ENCODE measurements around the gene PCDHGA7. TPM values are rescaled to one million over a fixed set of nuclear protein-coding genes. Genes with fewer than 3 reads are reported as not detected.

Gene PCDHGA7
- total RNA-seq, 1 experiment from 2014 or later: 1.6 TPM

DNA sequence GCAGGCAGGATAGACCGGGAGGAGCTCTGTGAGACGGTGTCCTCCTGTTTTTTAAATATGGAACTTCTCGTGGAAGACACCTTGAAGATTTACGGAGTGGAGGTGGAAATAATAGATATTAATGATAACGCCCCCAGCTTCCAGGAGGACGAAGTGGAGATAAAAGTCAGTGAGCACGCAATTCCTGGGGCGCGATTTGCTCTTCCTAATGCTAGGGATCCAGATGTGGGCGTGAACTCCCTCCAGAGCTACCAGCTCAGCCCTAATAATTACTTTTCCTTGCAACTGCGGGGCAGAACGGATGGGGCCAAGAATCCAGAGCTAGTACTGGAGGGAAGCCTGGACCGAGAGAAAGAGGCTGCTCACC lies 38.9 kb downstream of the PCDHGA7 start (continued):
- TF ChIP-seq, protein P1, sequence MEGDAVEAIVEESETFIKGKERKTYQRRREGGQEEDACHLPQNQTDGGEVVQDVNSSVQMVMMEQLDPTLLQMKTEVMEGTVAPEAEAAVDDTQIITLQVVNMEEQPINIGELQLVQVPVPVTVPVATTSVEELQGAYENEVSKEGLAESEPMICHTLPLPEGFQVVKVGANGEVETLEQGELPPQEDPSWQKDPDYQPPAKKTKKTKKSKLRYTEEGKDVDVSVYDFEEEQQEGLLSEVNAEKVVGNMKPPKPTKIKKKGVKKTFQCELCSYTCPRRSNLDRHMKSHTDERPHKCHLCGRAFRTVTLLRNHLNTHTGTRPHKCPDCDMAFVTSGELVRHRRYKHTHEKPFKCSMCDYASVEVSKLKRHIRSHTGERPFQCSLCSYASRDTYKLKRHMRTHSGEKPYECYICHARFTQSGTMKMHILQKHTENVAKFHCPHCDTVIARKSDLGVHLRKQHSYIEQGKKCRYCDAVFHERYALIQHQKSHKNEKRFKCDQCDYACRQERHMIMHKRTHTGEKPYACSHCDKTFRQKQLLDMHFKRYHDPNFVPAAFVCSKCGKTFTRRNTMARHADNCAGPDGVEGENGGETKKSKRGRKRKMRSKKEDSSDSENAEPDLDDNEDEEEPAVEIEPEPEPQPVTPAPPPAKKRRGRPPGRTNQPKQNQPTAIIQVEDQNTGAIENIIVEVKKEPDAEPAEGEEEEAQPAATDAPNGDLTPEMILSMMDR (IDR thresholded peaks at IDR 0.05): no peak
- TF ChIP-seq, protein P2, sequence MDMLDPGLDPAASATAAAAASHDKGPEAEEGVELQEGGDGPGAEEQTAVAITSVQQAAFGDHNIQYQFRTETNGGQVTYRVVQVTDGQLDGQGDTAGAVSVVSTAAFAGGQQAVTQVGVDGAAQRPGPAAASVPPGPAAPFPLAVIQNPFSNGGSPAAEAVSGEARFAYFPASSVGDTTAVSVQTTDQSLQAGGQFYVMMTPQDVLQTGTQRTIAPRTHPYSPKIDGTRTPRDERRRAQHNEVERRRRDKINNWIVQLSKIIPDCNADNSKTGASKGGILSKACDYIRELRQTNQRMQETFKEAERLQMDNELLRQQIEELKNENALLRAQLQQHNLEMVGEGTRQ (CRISPR knock-in tag; IDR thresholded peaks at IDR 0.05): no peak

DNA sequence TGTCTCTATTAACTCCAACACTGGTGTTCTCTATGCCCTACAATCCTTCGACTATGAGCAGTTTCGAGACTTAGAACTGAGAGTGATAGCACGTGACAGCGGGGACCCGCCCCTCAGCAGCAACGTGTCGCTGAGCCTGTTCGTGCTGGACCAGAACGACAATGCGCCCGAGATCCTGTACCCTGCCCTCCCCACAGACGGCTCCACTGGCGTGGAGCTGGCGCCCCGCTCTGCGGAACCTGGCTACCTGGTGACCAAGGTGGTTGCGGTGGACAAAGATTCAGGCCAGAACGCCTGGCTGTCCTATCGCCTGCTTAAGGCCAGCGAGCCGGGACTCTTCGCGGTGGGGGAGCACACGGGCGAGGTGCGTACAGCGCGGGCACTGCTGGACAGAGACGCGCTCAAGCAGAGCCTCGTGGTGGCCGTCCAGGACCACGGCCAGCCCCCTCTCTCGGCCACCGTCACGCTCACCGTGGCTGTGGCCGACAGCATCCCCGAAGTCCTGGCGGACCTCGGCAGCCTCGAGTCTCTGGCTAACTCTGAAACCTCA lies 40.3 kb downstream of the PCDHGA7 start:
- peaks cover 40% of the 10 kb centered on the region for H3K9me3 Mint-ChIP-seq
- ChIA-PET POLR2A (no interaction called here), CTCF (interaction anchor here (0.7 to 3.6 kb wide), 7 partner anchors 10 to 135 kb away, joined by 3 to 131 read pairs (median 7); partner anchors contain the start of genes PCDHGA10 and PCDHGB3)
- H3K4me3 Mint-ChIP-seq: no peak overlapping the region
- H3K27ac Mint-ChIP-seq: no peak overlapping the region
- ATAC-seq (no peak), DNase-seq (ENCODE audit: low spot score) (no peak)
- peaks cover 26% of the 10 kb centered on the region for H3K4me1 Mint-ChIP-seq
- 0 out of 2 replicates have a peak, but pooled peaks have one; percentile 67 for TF ChIP-seq RELA (CRISPR knock-in tag; IDR thresholded peaks at IDR 0.05; ENCODE audit: borderline replicate concordance)
- TF ChIP-seq, protein P3, sequence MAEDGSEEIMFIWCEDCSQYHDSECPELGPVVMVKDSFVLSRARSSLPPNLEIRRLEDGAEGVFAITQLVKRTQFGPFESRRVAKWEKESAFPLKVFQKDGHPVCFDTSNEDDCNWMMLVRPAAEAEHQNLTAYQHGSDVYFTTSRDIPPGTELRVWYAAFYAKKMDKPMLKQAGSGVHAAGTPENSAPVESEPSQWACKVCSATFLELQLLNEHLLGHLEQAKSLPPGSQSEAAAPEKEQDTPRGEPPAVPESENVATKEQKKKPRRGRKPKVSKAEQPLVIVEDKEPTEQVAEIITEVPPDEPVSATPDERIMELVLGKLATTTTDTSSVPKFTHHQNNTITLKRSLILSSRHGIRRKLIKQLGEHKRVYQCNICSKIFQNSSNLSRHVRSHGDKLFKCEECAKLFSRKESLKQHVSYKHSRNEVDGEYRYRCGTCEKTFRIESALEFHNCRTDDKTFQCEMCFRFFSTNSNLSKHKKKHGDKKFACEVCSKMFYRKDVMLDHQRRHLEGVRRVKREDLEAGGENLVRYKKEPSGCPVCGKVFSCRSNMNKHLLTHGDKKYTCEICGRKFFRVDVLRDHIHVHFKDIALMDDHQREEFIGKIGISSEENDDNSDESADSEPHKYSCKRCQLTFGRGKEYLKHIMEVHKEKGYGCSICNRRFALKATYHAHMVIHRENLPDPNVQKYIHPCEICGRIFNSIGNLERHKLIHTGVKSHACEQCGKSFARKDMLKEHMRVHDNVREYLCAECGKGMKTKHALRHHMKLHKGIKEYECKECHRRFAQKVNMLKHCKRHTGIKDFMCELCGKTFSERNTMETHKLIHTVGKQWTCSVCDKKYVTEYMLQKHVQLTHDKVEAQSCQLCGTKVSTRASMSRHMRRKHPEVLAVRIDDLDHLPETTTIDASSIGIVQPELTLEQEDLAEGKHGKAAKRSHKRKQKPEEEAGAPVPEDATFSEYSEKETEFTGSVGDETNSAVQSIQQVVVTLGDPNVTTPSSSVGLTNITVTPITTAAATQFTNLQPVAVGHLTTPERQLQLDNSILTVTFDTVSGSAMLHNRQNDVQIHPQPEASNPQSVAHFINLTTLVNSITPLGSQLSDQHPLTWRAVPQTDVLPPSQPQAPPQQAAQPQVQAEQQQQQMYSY (CRISPR knock-in tag; IDR thresholded peaks at IDR 0.05): no peak
- TF ChIP-seq HMGA2 (CRISPR knock-in tag; IDR thresholded peaks at IDR 0.05): no peak
- TF ChIP-seq ZBTB21 (CRISPR knock-in tag; IDR thresholded peaks at IDR 0.05; ENCODE audit: borderline replicate concordance): no peak
- TF ChIP-seq, protein P4, sequence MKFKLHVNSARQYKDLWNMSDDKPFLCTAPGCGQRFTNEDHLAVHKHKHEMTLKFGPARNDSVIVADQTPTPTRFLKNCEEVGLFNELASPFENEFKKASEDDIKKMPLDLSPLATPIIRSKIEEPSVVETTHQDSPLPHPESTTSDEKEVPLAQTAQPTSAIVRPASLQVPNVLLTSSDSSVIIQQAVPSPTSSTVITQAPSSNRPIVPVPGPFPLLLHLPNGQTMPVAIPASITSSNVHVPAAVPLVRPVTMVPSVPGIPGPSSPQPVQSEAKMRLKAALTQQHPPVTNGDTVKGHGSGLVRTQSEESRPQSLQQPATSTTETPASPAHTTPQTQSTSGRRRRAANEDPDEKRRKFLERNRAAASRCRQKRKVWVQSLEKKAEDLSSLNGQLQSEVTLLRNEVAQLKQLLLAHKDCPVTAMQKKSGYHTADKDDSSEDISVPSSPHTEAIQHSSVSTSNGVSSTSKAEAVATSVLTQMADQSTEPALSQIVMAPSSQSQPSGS (CRISPR knock-in tag; IDR thresholded peaks at IDR 0.05; ENCODE audit: borderline replicate concordance, low read depth): no peak
- TF ChIP-seq FOXP1 (CRISPR knock-in tag; IDR thresholded peaks at IDR 0.05; ENCODE audit: borderline replicate concordance): peak; percentile 18; the same call in 1 of the 2 replicates
- TF ChIP-seq CREM (CRISPR knock-in tag; IDR thresholded peaks at IDR 0.05): no peak
- H3K27me3 Mint-ChIP-seq (ENCODE audit: low read depth): peaks cover 14% of the 10 kb centered on the region
- peaks cover 77% of the 10 kb centered on the region for H3K36me3 Mint-ChIP-seq

DNA sequence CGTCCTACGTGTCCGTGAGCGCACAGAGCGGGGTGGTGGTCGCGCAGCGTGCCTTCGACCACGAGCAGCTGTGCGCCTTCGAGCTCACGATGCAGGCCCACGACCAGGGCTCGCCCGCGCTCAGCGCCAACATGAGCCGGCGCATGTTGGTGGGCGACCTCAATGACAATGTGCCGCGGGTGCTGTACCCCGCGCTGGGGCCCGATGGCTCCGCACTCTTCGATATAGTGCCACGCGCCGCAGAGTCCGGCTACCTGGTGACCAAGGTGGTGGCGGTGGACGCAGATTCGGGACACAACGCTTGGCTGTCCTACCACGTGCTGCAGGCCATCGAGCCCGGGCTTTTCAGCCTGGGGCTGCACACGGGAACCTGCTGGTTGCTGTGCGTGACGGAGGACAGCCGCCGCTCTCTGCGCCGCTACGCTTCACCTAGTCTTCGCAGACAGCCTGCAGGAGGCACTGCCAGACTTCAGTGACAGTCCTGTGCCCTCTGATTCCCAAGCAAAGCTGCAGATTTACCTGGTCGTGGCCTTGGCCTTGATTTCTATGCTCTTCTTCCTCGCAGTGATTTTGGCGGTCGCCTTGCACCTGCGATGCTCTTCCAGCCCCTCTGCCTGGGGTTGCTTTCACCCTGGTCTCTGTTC lies 45.4 kb downstream of the PCDHGA7 start:
- Mint-ChIP-seq H3K9me3 (peaks cover 37% of the 10 kb centered on the region), H3K4me3 (no peak overlapping the region), H3K27me3 (ENCODE audit: low read depth) (no peaks in the 10 kb centered on the region), H3K27ac (peak overlapping the region; percentile 30; the same call in 1 of the 2 replicates), H3K36me3 (peaks cover 69% of the 10 kb centered on the region), H3K4me1 (no peaks in the 10 kb centered on the region)
- ATAC-seq (peak; percentile 53; the same call in 1 of the 2 replicates), DNase-seq (ENCODE audit: low spot score) (no peak)
- CTCF ChIA-PET: interaction anchor here (0.9 to 2.5 kb wide), 9 partner anchors 10 to 136 kb away, joined by 3 to 6 read pairs (median 3); partner anchors contain the start of genes PCDHGA10, PCDHGA3 and PCDHGB7
- POLR2A ChIA-PET: no interaction called here
- TF ChIP-seq, protein P5, sequence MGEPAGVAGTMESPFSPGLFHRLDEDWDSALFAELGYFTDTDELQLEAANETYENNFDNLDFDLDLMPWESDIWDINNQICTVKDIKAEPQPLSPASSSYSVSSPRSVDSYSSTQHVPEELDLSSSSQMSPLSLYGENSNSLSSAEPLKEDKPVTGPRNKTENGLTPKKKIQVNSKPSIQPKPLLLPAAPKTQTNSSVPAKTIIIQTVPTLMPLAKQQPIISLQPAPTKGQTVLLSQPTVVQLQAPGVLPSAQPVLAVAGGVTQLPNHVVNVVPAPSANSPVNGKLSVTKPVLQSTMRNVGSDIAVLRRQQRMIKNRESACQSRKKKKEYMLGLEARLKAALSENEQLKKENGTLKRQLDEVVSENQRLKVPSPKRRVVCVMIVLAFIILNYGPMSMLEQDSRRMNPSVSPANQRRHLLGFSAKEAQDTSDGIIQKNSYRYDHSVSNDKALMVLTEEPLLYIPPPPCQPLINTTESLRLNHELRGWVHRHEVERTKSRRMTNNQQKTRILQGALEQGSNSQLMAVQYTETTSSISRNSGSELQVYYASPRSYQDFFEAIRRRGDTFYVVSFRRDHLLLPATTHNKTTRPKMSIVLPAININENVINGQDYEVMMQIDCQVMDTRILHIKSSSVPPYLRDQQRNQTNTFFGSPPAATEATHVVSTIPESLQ (CRISPR knock-in tag; IDR thresholded peaks at IDR 0.05): no peak
- TF ChIP-seq FOXK1 (CRISPR knock-in tag; IDR thresholded peaks at IDR 0.05) (no peak), NR2C2 (CRISPR knock-in tag; IDR thresholded peaks at IDR 0.05) (no peak), IRF2 (CRISPR knock-in tag; IDR thresholded peaks at IDR 0.05; ENCODE audit: borderline replicate concordance, low read depth) (no peak), NFE2L1 (CRISPR knock-in tag; IDR thresholded peaks at IDR 0.05) (no peak), CBFB (CRISPR knock-in tag; IDR thresholded peaks at IDR 0.05; ENCODE audit: low read depth) (no peak), SMAD3 (CRISPR knock-in tag; IDR thresholded peaks at IDR 0.05; ENCODE audit: borderline replicate concordance) (no peak), EMX1 (CRISPR knock-in tag; IDR thresholded peaks at IDR 0.05) (no peak)
- TF ChIP-seq, protein P6, sequence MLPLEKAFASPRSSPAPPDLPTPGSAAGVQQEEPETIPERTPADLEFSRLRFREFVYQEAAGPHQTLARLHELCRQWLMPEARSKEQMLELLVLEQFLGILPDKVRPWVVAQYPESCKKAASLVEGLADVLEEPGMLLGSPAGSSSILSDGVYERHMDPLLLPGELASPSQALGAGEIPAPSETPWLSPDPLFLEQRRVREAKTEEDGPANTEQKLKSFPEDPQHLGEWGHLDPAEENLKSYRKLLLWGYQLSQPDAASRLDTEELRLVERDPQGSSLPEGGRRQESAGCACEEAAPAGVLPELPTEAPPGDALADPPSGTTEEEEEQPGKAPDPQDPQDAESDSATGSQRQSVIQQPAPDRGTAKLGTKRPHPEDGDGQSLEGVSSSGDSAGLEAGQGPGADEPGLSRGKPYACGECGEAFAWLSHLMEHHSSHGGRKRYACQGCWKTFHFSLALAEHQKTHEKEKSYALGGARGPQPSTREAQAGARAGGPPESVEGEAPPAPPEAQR (CRISPR knock-in tag; IDR thresholded peaks at IDR 0.05): no peak
- TF ChIP-seq, protein P7, sequence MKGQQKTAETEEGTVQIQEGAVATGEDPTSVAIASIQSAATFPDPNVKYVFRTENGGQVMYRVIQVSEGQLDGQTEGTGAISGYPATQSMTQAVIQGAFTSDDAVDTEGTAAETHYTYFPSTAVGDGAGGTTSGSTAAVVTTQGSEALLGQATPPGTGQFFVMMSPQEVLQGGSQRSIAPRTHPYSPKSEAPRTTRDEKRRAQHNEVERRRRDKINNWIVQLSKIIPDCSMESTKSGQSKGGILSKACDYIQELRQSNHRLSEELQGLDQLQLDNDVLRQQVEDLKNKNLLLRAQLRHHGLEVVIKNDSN (CRISPR knock-in tag; IDR thresholded peaks at IDR 0.05): no peak

All from WTC11 (cell line).